Right lobe of liver (tissue), 4 donors: Measurements from ENCODE around the gene NEURL2.

Experiments
- POLR2A ChIP-seq: fragments of 450-650 bp; IDR thresholded peaks from one replicate; pipeline ENCODE4 v1.6.1; 2017; ENCODE audit warnings: antibody characterized with exemption, mild to moderate bottlenecking
- TF ChIP-seq, protein P1 (sequence below), 4 donors: fragments of 200-600 bp in 3 of 4; fragments of 450-650 bp in 1 of 4; IDR thresholded peaks; one replicate each; pipeline versions ENCODE4 v1.5.1 to v1.8.0; 2016 to 2022; ENCODE audit warnings: antibody characterized with exemption in 4 of 4, mild to moderate bottlenecking in 2 of 4
- donor health status: DM: no; HTN: no; CAD: no.
- donor health status: DM: no; HTN: no; CAD: no.
- donor health status: DM: no; HTN: yes; CAD: no.

DNA sequence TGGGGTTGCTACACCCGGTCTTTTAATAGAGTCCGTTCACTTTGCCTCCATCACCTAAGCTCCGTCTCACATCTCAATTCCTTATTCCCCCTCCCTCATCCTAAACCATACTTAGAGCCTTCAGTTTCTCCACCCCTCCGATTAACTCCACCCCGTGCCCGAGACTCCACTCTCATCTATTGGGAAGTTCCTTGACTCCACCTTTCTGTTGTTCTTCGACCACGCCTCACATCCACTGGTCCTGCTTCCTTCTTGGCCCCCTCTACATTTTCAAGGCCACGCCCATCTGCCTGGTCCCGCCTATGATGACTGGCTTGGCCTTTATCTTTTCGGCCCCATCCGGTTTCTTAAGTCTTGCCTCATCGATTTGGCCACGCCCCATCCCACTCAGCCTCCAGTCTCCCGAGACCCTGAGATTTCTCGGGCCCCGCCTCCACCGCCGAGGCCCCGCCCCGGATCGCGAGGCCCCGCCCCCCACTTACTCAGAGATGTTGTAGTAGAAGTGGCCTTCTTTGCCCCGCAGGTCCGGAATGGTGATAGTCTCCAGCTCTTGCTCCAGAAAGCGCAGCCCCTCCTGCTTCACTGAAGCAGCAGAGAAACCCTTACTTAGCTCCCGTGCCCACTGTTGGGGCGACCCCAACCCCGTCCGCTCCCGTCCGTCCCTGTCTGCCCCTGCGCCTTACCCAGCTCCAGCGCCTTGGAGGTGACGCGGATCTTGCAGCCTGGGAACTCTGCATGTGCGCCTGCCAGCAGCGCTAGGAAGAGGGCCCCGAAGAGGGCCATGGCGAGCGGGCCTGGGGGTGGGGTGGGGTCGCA is 19.9 kb upstream of the NEURL2 start:
- TF ChIP-seq, protein P1, sequence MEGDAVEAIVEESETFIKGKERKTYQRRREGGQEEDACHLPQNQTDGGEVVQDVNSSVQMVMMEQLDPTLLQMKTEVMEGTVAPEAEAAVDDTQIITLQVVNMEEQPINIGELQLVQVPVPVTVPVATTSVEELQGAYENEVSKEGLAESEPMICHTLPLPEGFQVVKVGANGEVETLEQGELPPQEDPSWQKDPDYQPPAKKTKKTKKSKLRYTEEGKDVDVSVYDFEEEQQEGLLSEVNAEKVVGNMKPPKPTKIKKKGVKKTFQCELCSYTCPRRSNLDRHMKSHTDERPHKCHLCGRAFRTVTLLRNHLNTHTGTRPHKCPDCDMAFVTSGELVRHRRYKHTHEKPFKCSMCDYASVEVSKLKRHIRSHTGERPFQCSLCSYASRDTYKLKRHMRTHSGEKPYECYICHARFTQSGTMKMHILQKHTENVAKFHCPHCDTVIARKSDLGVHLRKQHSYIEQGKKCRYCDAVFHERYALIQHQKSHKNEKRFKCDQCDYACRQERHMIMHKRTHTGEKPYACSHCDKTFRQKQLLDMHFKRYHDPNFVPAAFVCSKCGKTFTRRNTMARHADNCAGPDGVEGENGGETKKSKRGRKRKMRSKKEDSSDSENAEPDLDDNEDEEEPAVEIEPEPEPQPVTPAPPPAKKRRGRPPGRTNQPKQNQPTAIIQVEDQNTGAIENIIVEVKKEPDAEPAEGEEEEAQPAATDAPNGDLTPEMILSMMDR (IDR thresholded peaks at IDR 0.05), result no peak
- TF ChIP-seq POLR2A, result peak; percentile 32
